OCI-LY1 (cell line): Measurements from ENCODE around the gene ST3GAL2.

Source experiments
- H2AFZ ChIP-seq: fragments of 200-600 bp; sonication (generic), shearing (Covaris generic); 2 replicates; pipeline ENCODE4 v1.6.0; 2014; ENCODE audit warnings: antibody characterized with exemption, mild to moderate bottlenecking, low read length
- H3F3A ChIP-seq: fragments of 200-600 bp; sonication (generic), shearing (Covaris generic); 2 replicates; pipeline ENCODE4 v1.6.0; 2014; ENCODE audit warnings: mild to moderate bottlenecking, antibody characterized with exemption, low read length, moderate library complexity; ENCODE audit not compliant: insufficient read depth
- H3K27ac ChIP-seq: fragments of 200-600 bp; sonication (generic); 2 replicates; pipeline ENCODE4 v1.5.1; 2014; ENCODE audit warnings: low read length, mixed run types, mild to moderate bottlenecking, low read depth; ENCODE audit not compliant: poor library complexity, severe bottlenecking
- H3K27me3 ChIP-seq: fragments of 200-600 bp; sonication (generic); 2 replicates; pipeline ENCODE4 v1.6.0; 2014; ENCODE audit warnings: antibody characterized with exemption, mild to moderate bottlenecking, low read length, moderate library complexity; ENCODE audit not compliant: insufficient read depth
- H3K36me3 ChIP-seq: fragments of 200-600 bp; sonication (generic); 2 replicates; pipeline ENCODE4 v1.6.1; 2014; ENCODE audit warnings: mild to moderate bottlenecking, antibody characterized with exemption, low read length, moderate library complexity, mixed read lengths; ENCODE audit not compliant: insufficient read depth
- H3K4me1 ChIP-seq: fragments of 200-600 bp; sonication (generic); 2 replicates; pipeline ENCODE4 v1.5.1; 2014; ENCODE audit warnings: mild to moderate bottlenecking, low read length, moderate library complexity; ENCODE audit not compliant: insufficient read depth, severe bottlenecking
- H3K4me2 ChIP-seq: fragments of 200-600 bp; sonication (generic), shearing (Covaris generic); 2 replicates; pipeline ENCODE4 v1.6.1; 2014; ENCODE audit warnings: low read length
- H3K4me3 ChIP-seq: fragments of 200-600 bp; sonication (generic); 2 replicates; pipeline ENCODE4 v1.5.1; 2014; ENCODE audit warnings: low read length, low read depth, mild to moderate bottlenecking, mixed read lengths; ENCODE audit not compliant: poor library complexity, severe bottlenecking
- H3K79me2 ChIP-seq: fragments of 200-600 bp; shearing (Covaris generic); 2 replicates; pipeline ENCODE4 v1.6.1; 2016; ENCODE audit warnings: mixed run types, low read length, mixed read lengths; ENCODE audit not compliant: insufficient read depth
- H3K9ac ChIP-seq: fragments of 200-600 bp; sonication (generic), shearing (Covaris generic); 2 replicates; pipeline ENCODE4 v1.6.1; 2014; ENCODE audit warnings: mild to moderate bottlenecking, low read length, mixed read lengths
- H3K9me2 ChIP-seq: fragments of 200-600 bp; sonication (generic), shearing (Covaris generic); 2 replicates; pipeline ENCODE4 v1.6.1; 2014; ENCODE audit warnings: low read depth, mild to moderate bottlenecking, low read length, mixed read lengths
- H3K9me3 ChIP-seq: fragments of 200-600 bp; shearing (Covaris generic); 2 replicates; pipeline ENCODE4 v1.6.1; 2014; ENCODE audit warnings: low read length, mixed read lengths
- H4K20me1 ChIP-seq: fragments of 200-600 bp; sonication (generic), shearing (Covaris generic); 2 replicates; pipeline ENCODE4 v1.6.0; 2016; ENCODE audit warnings: mild to moderate bottlenecking, low read length; ENCODE audit not compliant: insufficient read depth
- CTCF ChIP-seq: fragments of 200-600 bp; sonication (generic), shearing (Covaris generic); IDR thresholded peaks from 2 replicates; pipeline ENCODE4 v1.5.1; 2017; ENCODE audit warnings: mild to moderate bottlenecking, antibody characterized with exemption, low read length, moderate library complexity, mixed read lengths
- EZH2 ChIP-seq: fragments of 200-600 bp; sonication (generic), shearing (Covaris generic); IDR thresholded peaks from 2 replicates; pipeline ENCODE4 v1.8.0; 2017; ENCODE audit warnings: borderline replicate concordance, mixed run types, mild to moderate bottlenecking, antibody characterized with exemption, low read length, moderate library complexity, mixed read lengths

ST3GAL2 gene

GRCh38 chr16:70478912-70479341 lies 40.0 kb upstream of the ST3GAL2 start:
- Histone ChIP-seq H3K4me1 (peaks cover 44% of the 10 kb centered on the region), H3K9ac (no peak overlapping the region), H3K4me2 (no peak overlapping the region), H3K27me3 (no peaks in the 10 kb centered on the region), H4K20me1 (no peaks in the 10 kb centered on the region), H3K79me2 (no peaks in the 10 kb centered on the region), H2AFZ (no peak overlapping the region), H3K9me2 (no peaks in the 10 kb centered on the region), H3K4me3 (no peak overlapping the region), H3F3A (no peaks in the 10 kb centered on the region), H3K27ac (no peak overlapping the region), H3K9me3 (no peaks in the 10 kb centered on the region), H3K36me3 (peaks cover 53% of the 10 kb centered on the region)
- TF ChIP-seq CTCF (no peak), EZH2 (no peak)

GRCh38 chr16:70478169-70478568 lies 39.3 kb upstream of the ST3GAL2 start:
- H2AFZ ChIP-seq, result no peak overlapping the region
- no peaks in the 10 kb centered on the region for H3K27me3 ChIP-seq
- H3K79me2 ChIP-seq, result no peaks in the 10 kb centered on the region
- H3F3A ChIP-seq, result no peaks in the 10 kb centered on the region
- TF ChIP-seq EZH2 (no peak), CTCF (no peak)
- no peak overlapping the region for H3K27ac ChIP-seq
- no peaks in the 10 kb centered on the region for H3K9me3 ChIP-seq
- no peaks in the 10 kb centered on the region for H4K20me1 ChIP-seq
- no peak overlapping the region for H3K9ac ChIP-seq
- H3K9me2 ChIP-seq, result no peaks in the 10 kb centered on the region
- H3K4me2 ChIP-seq, result no peak overlapping the region
- H3K36me3 ChIP-seq, result peaks cover 53% of the 10 kb centered on the region
- peaks cover 37% of the 10 kb centered on the region for H3K4me1 ChIP-seq
- no peak overlapping the region for H3K4me3 ChIP-seq

DNA sequence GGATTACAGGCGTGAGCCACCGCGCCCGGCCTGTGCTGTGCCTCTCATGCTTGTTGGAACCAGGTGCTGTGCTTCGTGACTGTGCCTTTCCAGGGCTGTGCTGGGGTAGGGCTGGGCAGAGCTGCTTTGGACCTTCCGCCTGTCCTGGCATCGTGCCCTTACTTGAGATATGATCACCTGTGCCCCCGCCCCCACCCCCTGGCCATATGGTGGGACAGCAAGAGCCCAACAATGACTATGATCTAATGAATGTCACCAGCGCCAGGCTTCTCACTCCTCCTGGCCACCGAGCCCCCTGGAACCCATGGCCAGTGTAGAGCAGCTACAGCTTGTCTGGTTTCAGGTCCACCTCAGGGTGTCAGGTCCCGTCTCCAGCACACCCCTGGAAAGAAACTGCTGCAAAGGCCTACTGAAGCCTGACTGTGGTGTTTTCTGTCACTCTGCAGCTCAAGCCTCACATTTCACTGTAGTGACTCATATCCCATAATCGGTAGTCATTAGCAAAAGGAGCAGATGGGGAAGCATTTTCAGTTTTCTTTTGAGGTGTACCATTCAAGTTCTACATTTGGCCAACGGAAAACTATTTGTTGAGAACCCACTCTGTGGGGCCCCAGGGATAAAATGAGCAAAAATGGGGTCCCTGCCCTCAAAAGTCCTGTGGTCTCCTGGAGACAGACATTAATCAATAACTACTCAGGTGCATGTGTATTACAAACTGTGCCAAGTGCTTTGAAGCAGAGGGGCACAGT lies 37.5 kb upstream of the ST3GAL2 start:
- no peak overlapping the region for H2AFZ ChIP-seq
- H3K9ac ChIP-seq, result no peak overlapping the region
- H3K4me2 ChIP-seq, result no peak overlapping the region
- no peaks in the 10 kb centered on the region for H3K9me3 ChIP-seq
- TF ChIP-seq EZH2, result no peak
- no peak for TF ChIP-seq CTCF
- no peaks in the 10 kb centered on the region for H3K9me2 ChIP-seq
- no peaks in the 10 kb centered on the region for H3K79me2 ChIP-seq
- peaks cover 42% of the 10 kb centered on the region for H3K36me3 ChIP-seq
- H3K4me1 ChIP-seq, result peaks cover 28% of the 10 kb centered on the region
- H4K20me1 ChIP-seq, result no peaks in the 10 kb centered on the region
- peak overlapping the region; percentile 41 for H3K27ac ChIP-seq
- no peak overlapping the region for H3K4me3 ChIP-seq
- H3F3A ChIP-seq, result no peaks in the 10 kb centered on the region
- no peaks in the 10 kb centered on the region for H3K27me3 ChIP-seq
